GM12878 (cell line): ENCODE data around the gene COX18. TPM values are rescaled to one million over a fixed set of nuclear protein-coding genes. Genes with fewer than 3 reads are reported as not detected.

Experiments used
- ATAC-seq: fragments of 200-7000 bp; cut with Tn5 transposase; 3 replicates; pipeline ENCODE4 v1.9.1; 2020; ENCODE audit warnings: mild to moderate bottlenecking, moderate library complexity
- BruUV-seq: library from RNA; stranded (reverse); fragments of 400-500 nt; replicated peaks from 2 replicates; lab custom pipeline; 2021; lab: Mats Ljungman, UMichigan
- CTCF ChIA-PET: fragments of 300-600 bp; sonication (Branson Sonifier 250); formaldehyde crosslinking; extraction: SDS; loops from one replicate; lab custom pipeline; 2021; ENCODE audit warnings: inconsistent platforms; lab: Yijun Ruan, JAX
- POLR2A ChIA-PET: fragments of 350-600 bp; formaldehyde crosslinking; extraction: SDS; loops from one replicate; lab custom pipeline; 2021; ENCODE audit warnings: inconsistent platforms; lab: Charles Lee
- RAD21 ChIA-PET: fragments of 300-600 bp; sonication (Branson Sonifier 250); formaldehyde crosslinking; loops from one replicate; lab custom pipeline; 2023; ENCODE audit warnings: antibody characterized with exemption; ENCODE audit not compliant: unreplicated experiment; lab: Charles Lee
- SMC1A ChIA-PET: fragments of 300-600 bp; sonication (Branson Sonifier 250); formaldehyde crosslinking; loops from one replicate; lab custom pipeline; 2023; ENCODE audit not compliant: unreplicated experiment, uncharacterized antibody; lab: Charles Lee
- DNase-seq: peaks from one replicate; pipeline ENCODE4 v3.0.0-alpha.2; 2011; ENCODE audit warnings: low read depth, low spot score
- FAIRE-seq: peaks from 3 replicates; lab custom pipeline; 2011; peaks lifted over from hg19 to GRCh38; lab: Jason Lieb, UNC
- H2AFZ ChIP-seq: 2 replicates; pipeline ENCODE4 v1.6.0; 2011; ENCODE audit warnings: low read depth, low read length, control low read depth; ENCODE audit not compliant: control insufficient read depth
- H3K27ac ChIP-seq: 2 replicates; pipeline ENCODE4 v1.5.1; 2011; ENCODE audit warnings: control low read depth; ENCODE audit not compliant: control insufficient read depth, insufficient read depth
- H3K27me3 ChIP-seq, 2 experiments: replicated peaks in 1 of 2; 2 replicates each; pipeline versions ENCODE4 v1.6.0 to v1.6.1; 2011; ENCODE audit warnings: low read length in 1 of 2; ENCODE audit not compliant: control insufficient read depth in 2 of 2, insufficient read depth in 2 of 2
- H3K36me3 ChIP-seq, 2 experiments: 2 replicates each; pipeline ENCODE4 v1.5.1; 2011; ENCODE audit warnings: low read length in 1 of 2; ENCODE audit not compliant: control insufficient read depth in 2 of 2, insufficient read depth in 2 of 2
- H3K4me1 ChIP-seq: 2 replicates; pipeline ENCODE4 v1.6.1; 2011; ENCODE audit warnings: mild to moderate bottlenecking, low read length, moderate library complexity, mixed read lengths; ENCODE audit not compliant: control insufficient read depth, insufficient read depth
- H3K4me2 ChIP-seq: 2 replicates; pipeline ENCODE4 v1.6.0; 2011; ENCODE audit warnings: control low read depth; ENCODE audit not compliant: control insufficient read depth, insufficient read depth
- H3K4me3 ChIP-seq: fragments of 200-600 bp; sonication (generic); 2 replicates; pipeline ENCODE4 v1.5.1; 2016
- H3K79me2 ChIP-seq: 2 replicates; pipeline ENCODE4 v1.6.0; 2011; ENCODE audit warnings: low read length; ENCODE audit not compliant: control insufficient read depth, insufficient read depth
- H3K9ac ChIP-seq: 2 replicates; pipeline ENCODE4 v1.8.0; 2011; ENCODE audit warnings: low read length, control low read depth, mixed read lengths; ENCODE audit not compliant: control insufficient read depth, insufficient read depth
- H3K9me3 ChIP-seq: replicated peaks from 3 replicates; pipeline ENCODE4 v1.5.1; 2011; ENCODE audit warnings: mild to moderate bottlenecking, low read length; ENCODE audit not compliant: control insufficient read depth, insufficient read depth
- H4K20me1 ChIP-seq: 2 replicates; pipeline ENCODE4 v1.6.0; 2011; ENCODE audit not compliant: control insufficient read depth, insufficient read depth
- CTCF ChIP-seq, 3 experiments: IDR thresholded peaks in 2 of 3; conservative IDR thresholded peaks in 1 of 3; 2 replicates each; pipeline ENCODE4 v1.5.1; 2011; ENCODE audit warnings: low read depth in 3 of 3, low read length in 3 of 3, mild to moderate bottlenecking in 3 of 3, control low read depth in 2 of 3, moderate library complexity in 2 of 3, inconsistent platforms in 1 of 3, mixed read lengths in 1 of 3; ENCODE audit not compliant: control insufficient read depth in 2 of 3, insufficient read depth in 1 of 3; ENCODE audit errors: extremely low read depth in 1 of 3
- RAD21 ChIP-seq: IDR thresholded peaks from 2 replicates; pipeline ENCODE4 v1.6.1; 2011; ENCODE audit warnings: mild to moderate bottlenecking, low read depth, low read length, moderate library complexity; ENCODE audit not compliant: insufficient read depth
- RUNX3 ChIP-seq: IDR thresholded peaks from 2 replicates; pipeline ENCODE4 v1.6.1; 2012; ENCODE audit warnings: low read length, inconsistent platforms
- SMC3 ChIP-seq: IDR thresholded peaks from 2 replicates; pipeline ENCODE4 v1.6.1; 2011; ENCODE audit warnings: low read length, improper control_type of control experiment, borderline replicate concordance
- ZBTB33 ChIP-seq: fragments of 450-650 bp; IDR thresholded peaks from 2 replicates; pipeline ENCODE4 v1.6.1; 2017; ENCODE audit warnings: mild to moderate bottlenecking
- ZNF384 ChIP-seq: IDR thresholded peaks from 2 replicates; pipeline ENCODE4 v1.6.1; 2012; ENCODE audit warnings: low read depth, mild to moderate bottlenecking, low read length, improper control_type of control experiment, borderline replicate concordance
- WGBS: methylation state at CpG from one replicate; pipeline ENCODE4 v1.1.6; 2016; ENCODE audit warnings: low lambda C conversion rate; ENCODE audit not compliant: insufficient replicate concordance, insufficient coverage; ENCODE audit errors: missing lambda C conversion rate; 5-methylcytosine and 5-hydroxymethylcytosine counted together
- in situ Hi-C: fragments of 300-500 bp; cut with MboI; formaldehyde crosslinking; loops from 9 replicates; pipeline ENCODE4 v1.14.3; 2018; ENCODE audit warnings: mixed read lengths
- intact Hi-C: fragments of 100-400 bp; cut with micrococcal nuclease; formaldehyde crosslinking; loops from one replicate; pipeline ENCODE4 v1.14.2; 2022; ENCODE audit not compliant: unreplicated experiment
- polyA plus RNA-seq, 11 experiments: library from polyadenylated mRNA; depleted of rRNA in 4 of 11; unstranded in 6 of 11; stranded (reverse) in 5 of 11; fragments of >200 nt; fragmentation: Nextera tagmentation in 4 of 11; fragmentation: Illumina TruSeq in 1 of 11; extraction: Ambion mirVana in 4 of 11; extraction: Trizol in 1 of 11; gene quantifications; 1 replicate in 1 of 11; 2 replicates in 10 of 11; pipeline versions ENCODE4 v1.2.1 to v1.2.3, GENCODE V29; 2011 to 2016; ENCODE audit warnings: inconsistent platforms in 2 of 11, missing spikeins in 2 of 11, low read depth in 1 of 11
- total RNA-seq, 4 experiments: library from RNA; depleted of rRNA in 3 of 4; stranded (reverse); fragments of >200 nt in 3 of 4; fragmentation: Illumina TruSeq in 1 of 4; extraction: Trizol in 1 of 4; gene quantifications; 2 replicates each; pipeline versions ENCODE4 v1.2.1 to v1.2.3, GENCODE V29; 2013 to 2021

COX18 gene
- total and polyA plus RNA-seq, 10 of the 15 experiments (the other 5 are each of a cell fraction or from before 2014, with no cell fraction given), result 7.2 to 36.4 (median 17.7) TPM

- H3K9me3 ChIP-seq, result no peaks in the 10 kb centered on the region
- SMC1A ChIA-PET, result interaction anchor here (0.9 to 1.4 kb wide), 2 partner anchors 69 to 321 kb away, joined by 3 to 4 read pairs; no protein-coding TSS in a partner anchor
- no peaks in the 10 kb centered on the region for H3K27me3 ChIP-seq
- no peak overlapping the region for H3K27ac ChIP-seq
- peak; percentile 27; the same call in 1 of the 2 replicates for TF ChIP-seq ZNF384
- TF ChIP-seq RUNX3, result peak; percentile 30; the same call in 1 of the 2 replicates
- peak; percentile 42 to 67 (median 65); a peak in 5 of 6 replicates for TF ChIP-seq CTCF (IDR thresholded peaks at IDR 0.05 in 2 of 3, conservative IDR thresholded peaks at IDR 0.05 in 1 of 3; ENCODE audit: control insufficient read depth in 2 of 3, extremely low read depth in 1 of 3, insufficient read depth in 1 of 3, low read depth in 3 of 3, low read length in 3 of 3)
- no peak for TF ChIP-seq ZBTB33
- peak; percentile 87 for TF ChIP-seq RAD21
- TF ChIP-seq SMC3, result peak; percentile 77; the same call in 1 of the 2 replicates
- TF ChIP-seq, all 136 proteins: peak for 5
- Histone ChIP-seq H3K79me2 (no peaks in the 10 kb centered on the region), H3K9ac (no peak overlapping the region), H2AFZ (no peak overlapping the region), H3K4me3 (no peak overlapping the region), H4K20me1 (no peaks in the 10 kb centered on the region), H3K4me2 (no peak overlapping the region), H3K36me3 (no peaks in the 10 kb centered on the region), H3K4me1 (no peaks in the 10 kb centered on the region)
- peak; percentile 48; the same call in 1 of the 3 replicates for ATAC-seq
- no peak for DNase-seq
- BruUV-seq, result no TSS peak
- POLR2A ChIA-PET, result no interaction called here
- CTCF ChIA-PET, result interaction anchor here (2.5 kb wide), 1 partner anchor 320 kb away, joined by 10 read pairs; no protein-coding TSS in a partner anchor
- intact Hi-C loops, result loop anchor here (1.0 to 10.0 kb wide), 3 partner anchors 235 to 693 kb away; no protein-coding TSS in a partner anchor
- peak; percentile 69 for FAIRE-seq
- in situ Hi-C loops, result loop anchor here (5.0 to 25.0 kb wide), 3 partner anchors 322 to 707 kb away; no protein-coding TSS in a partner anchor
- WGBS, result 0% methylated on average over 3 of the region's 3 CpGs
- RAD21 ChIA-PET, result no interaction called here
Measured at GRCh38 chr4:73019462-73020047, 50.0 kb downstream of the COX18 start.
